GM13976 (cell line): ENCODE results near the gene FOXI3.
"Not testable (repeated sequence)": the region's sequence is repeated elsewhere in the genome, so short reads cannot be mapped to it uniquely, and the experiment has no call there.

Source experiments
- DNase-seq: peaks from one replicate; pipeline ENCODE4 v3.0.0; 2012; ENCODE audit warnings: low spot score
- in situ Hi-C: fragments of 300-500 bp; cut with MboI; formaldehyde crosslinking; loops from one replicate; pipeline ENCODE4 v1.12.0; 2022; ENCODE audit warnings: low sequenced_read_pairs, mixed read lengths, inconsistent platforms; ENCODE audit not compliant: unreplicated experiment
- TF ChIP-seq, protein P1 (sequence below): IDR thresholded peaks from 2 replicates; pipeline ENCODE4 v1.5.1; 2012; ENCODE audit warnings: borderline replicate concordance, mild to moderate bottlenecking; ENCODE audit not compliant: insufficient read depth; ENCODE audit errors: extremely low read depth, missing control alignments, control extremely low read depth

Gene FOXI3

DNA sequence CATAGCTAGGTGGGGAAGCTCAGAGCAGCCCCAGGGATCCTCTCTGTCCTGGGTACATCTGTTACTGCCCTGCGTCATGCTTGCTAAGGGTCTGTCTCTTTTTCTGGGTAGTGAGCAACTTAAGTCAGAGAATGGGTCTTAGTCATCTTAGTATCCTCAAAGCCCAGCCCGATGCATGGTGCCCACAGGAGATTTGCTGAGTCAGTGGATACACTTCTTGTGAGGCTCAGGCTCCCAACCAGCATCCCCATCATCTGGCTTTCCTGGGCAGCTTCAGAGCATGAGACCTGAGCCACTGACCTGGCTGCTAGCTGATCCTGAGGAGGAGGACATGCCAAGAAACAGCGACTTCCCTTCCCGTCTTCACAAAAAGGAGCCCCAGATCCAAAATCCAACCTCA is 10.0 kb downstream of the FOXI3 start:
- DNase-seq = no peak
- TF ChIP-seq, protein P1, sequence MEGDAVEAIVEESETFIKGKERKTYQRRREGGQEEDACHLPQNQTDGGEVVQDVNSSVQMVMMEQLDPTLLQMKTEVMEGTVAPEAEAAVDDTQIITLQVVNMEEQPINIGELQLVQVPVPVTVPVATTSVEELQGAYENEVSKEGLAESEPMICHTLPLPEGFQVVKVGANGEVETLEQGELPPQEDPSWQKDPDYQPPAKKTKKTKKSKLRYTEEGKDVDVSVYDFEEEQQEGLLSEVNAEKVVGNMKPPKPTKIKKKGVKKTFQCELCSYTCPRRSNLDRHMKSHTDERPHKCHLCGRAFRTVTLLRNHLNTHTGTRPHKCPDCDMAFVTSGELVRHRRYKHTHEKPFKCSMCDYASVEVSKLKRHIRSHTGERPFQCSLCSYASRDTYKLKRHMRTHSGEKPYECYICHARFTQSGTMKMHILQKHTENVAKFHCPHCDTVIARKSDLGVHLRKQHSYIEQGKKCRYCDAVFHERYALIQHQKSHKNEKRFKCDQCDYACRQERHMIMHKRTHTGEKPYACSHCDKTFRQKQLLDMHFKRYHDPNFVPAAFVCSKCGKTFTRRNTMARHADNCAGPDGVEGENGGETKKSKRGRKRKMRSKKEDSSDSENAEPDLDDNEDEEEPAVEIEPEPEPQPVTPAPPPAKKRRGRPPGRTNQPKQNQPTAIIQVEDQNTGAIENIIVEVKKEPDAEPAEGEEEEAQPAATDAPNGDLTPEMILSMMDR = no peak
- in situ Hi-C loops = no loop called here

DNA sequence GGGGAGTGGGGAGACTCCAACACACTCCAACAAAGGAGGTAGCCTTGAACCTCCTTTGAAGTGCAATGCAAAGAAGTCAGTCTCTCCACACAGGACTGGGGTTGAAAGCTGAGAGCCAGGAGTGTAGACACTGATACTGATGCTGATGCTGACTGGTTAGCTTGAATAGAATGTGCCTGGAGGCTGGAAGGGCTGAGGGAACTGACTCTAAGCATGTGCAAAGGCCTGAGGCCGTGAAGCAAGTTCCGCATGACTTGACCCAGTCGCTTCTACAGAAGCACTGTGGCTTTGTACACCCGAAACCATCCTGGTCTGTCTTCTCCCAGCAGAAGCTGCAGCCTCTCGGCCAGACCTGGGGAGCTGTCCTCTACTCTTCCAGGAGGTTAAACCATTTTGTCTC is 10.4 kb downstream of the FOXI3 start:
- DNase-seq = no peak
- in situ Hi-C loops = no loop called here
- TF ChIP-seq, protein P1 = no peak

GRCh38 chr2:88437010-88437409 is 15.5 kb downstream of the FOXI3 start:
- TF ChIP-seq, protein P1 = no peak
- in situ Hi-C loops = no loop called here
- no peak for DNase-seq

- no peak for DNase-seq
- TF ChIP-seq, protein P1 = no peak
- in situ Hi-C loops = no loop called here
Measured at GRCh38 chr2:88429929-88430328, 22.6 kb downstream of the FOXI3 start.

DNA sequence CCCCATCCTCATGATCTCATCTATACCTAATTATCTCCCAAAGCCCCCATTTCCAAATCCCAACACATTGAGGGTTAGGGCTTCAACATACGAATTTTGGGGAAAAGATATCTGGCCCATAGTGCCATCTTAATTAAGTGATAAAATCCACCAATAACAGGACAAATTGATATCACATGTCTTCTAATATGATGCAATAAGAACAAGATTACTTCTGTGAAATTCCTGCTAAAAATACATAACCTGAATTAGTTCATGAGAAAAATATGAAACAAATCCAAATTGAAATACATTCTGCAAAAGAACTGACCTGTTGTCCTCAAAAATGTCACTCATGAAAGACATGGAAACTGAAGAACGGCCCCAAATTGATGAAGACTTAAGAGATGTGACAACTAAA is 28.8 kb downstream of the FOXI3 start:
- in situ Hi-C loops = no loop called here

GRCh38 chr2:88419051-88419450 is 33.4 kb downstream of the FOXI3 start:
- in situ Hi-C loops, DNase-seq: not testable (repeated sequence)

More for the DNA sequence above, 28.8 kb downstream of the FOXI3 start:
- DNase-seq = no peak
- TF ChIP-seq, protein P1 = no peak

- no peak for DNase-seq
- TF ChIP-seq, protein P1 = no peak
- in situ Hi-C loops = no loop called here
Measured at GRCh38 chr2:88416016-88416663, 36.4 kb downstream of the FOXI3 start.

- in situ Hi-C loops, DNase-seq: not testable (repeated sequence)
Measured at GRCh38 chr2:88408870-88409269, 43.6 kb downstream of the FOXI3 start.
